Measurements from ENCODE around the gene SLIT3. TPM values are rescaled to one million over a fixed set of nuclear protein-coding genes. Genes with fewer than 3 reads are reported as not detected.

SLIT3 gene
- 1.4 and 4.8 TPM in 2 replicates for total RNA-seq

GRCh38 chr5:169300468-169301385, at the start of gene SLIT3:
Gene SLIT3, minus strand, starts transcription at chr5:169301139. Its CDS starts 430 bp downstream, at chr5:169300709.

Data from nasal cavity respiratory epithelium epithelial cell of viscerocranial mucosa (primary cell).